Measurements from ENCODE around the gene PDE9A.

DNA sequence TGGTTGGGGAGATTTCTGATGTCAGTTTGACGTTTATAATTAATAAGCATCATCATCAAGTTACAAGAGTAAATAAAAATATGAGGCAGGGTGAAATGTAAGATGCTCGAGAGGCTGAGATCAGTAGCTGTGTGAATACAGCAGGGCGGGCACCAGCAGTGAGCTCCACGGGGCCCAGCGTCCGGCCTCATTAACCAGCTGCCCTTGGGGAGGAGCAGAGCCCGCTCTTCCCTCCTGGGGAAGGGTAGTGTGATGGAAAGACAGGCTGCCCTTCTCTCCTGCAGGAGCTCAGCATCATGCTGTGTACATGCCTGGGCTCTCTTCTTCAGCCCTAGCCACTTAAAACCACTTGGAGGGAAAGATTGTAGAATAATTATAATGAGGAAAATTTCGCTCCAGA is 23.4 kb downstream of the PDE9A start:
- TF ChIP-seq, protein P1, sequence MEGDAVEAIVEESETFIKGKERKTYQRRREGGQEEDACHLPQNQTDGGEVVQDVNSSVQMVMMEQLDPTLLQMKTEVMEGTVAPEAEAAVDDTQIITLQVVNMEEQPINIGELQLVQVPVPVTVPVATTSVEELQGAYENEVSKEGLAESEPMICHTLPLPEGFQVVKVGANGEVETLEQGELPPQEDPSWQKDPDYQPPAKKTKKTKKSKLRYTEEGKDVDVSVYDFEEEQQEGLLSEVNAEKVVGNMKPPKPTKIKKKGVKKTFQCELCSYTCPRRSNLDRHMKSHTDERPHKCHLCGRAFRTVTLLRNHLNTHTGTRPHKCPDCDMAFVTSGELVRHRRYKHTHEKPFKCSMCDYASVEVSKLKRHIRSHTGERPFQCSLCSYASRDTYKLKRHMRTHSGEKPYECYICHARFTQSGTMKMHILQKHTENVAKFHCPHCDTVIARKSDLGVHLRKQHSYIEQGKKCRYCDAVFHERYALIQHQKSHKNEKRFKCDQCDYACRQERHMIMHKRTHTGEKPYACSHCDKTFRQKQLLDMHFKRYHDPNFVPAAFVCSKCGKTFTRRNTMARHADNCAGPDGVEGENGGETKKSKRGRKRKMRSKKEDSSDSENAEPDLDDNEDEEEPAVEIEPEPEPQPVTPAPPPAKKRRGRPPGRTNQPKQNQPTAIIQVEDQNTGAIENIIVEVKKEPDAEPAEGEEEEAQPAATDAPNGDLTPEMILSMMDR (IDR thresholded peaks at IDR 0.05; ENCODE audit: poor library complexity), result no peak
- TF ChIP-seq EZH2phosphoT487 (IDR thresholded peaks at IDR 0.05; ENCODE audit: low read depth, severe bottlenecking, unreplicated experiment) (no peak), EZH2 (IDR thresholded peaks at IDR 0.05; ENCODE audit: borderline replicate concordance) (no peak)
